ENCODE measurements around the gene RABGAP1L.

DNA sequence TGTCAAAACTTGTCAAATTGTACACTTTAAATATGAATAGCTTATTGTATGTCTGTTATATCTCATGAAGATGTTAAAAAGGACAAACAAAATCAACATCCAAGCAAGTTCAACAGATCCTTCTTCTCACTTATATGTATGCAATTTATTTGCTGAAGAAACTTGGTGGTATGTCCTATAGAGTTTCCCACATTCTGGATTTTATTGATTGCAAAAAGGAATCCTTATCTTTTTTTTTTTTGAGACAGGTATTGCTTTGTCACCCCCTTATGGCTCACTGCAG lies 5.6 kb upstream of the RABGAP1L start:
- TF ChIP-seq, protein P1, sequence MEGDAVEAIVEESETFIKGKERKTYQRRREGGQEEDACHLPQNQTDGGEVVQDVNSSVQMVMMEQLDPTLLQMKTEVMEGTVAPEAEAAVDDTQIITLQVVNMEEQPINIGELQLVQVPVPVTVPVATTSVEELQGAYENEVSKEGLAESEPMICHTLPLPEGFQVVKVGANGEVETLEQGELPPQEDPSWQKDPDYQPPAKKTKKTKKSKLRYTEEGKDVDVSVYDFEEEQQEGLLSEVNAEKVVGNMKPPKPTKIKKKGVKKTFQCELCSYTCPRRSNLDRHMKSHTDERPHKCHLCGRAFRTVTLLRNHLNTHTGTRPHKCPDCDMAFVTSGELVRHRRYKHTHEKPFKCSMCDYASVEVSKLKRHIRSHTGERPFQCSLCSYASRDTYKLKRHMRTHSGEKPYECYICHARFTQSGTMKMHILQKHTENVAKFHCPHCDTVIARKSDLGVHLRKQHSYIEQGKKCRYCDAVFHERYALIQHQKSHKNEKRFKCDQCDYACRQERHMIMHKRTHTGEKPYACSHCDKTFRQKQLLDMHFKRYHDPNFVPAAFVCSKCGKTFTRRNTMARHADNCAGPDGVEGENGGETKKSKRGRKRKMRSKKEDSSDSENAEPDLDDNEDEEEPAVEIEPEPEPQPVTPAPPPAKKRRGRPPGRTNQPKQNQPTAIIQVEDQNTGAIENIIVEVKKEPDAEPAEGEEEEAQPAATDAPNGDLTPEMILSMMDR (conservative IDR thresholded peaks at IDR 0.05; ENCODE audit: low read length), result no peak
- no peak for TF ChIP-seq EZH2phosphoT487 (IDR thresholded peaks at IDR 0.05; ENCODE audit: borderline replicate concordance, low read depth, low read length)

All from OCI-LY7 (cell line).